Measurements from ENCODE around the gene PREX1. TPM values are rescaled to one million over a fixed set of nuclear protein-coding genes. Genes with fewer than 3 reads are reported as not detected.

Gene PREX1
- polyA plus RNA-seq, 1 of the 3 experiments (the other 2 are of a cell fraction) = 5.3 TPM

- no peaks in the 10 kb centered on the region for H3K36me3 ChIP-seq (replicated peaks in 1 of 2; ENCODE audit: control insufficient read depth in 1 of 2, insufficient read depth in 2 of 2, low read length in 1 of 2)
- H3K4me3 ChIP-seq (ENCODE audit: low read depth in 2 of 2, low read length in 1 of 2) = no peak overlapping the region
- H3K4me1 ChIP-seq (ENCODE audit: control insufficient read depth in 1 of 2, insufficient read depth in 2 of 2, low read depth in 1 of 2, low read length in 1 of 2) = no peaks in the 10 kb centered on the region; a peak in 1 of 4 replicates
- ChIA-PET POLR2A (no interaction called here), CTCF (no interaction called here)
- H3K4me2 ChIP-seq = no peak overlapping the region
- H2AFZ ChIP-seq (ENCODE audit: low read depth) = no peak overlapping the region
- H4K20me1 ChIP-seq (ENCODE audit: insufficient read depth) = no peaks in the 10 kb centered on the region
- no peaks in the 10 kb centered on the region for H3K9me2 ChIP-seq
- no peaks in the 10 kb centered on the region for H3K79me2 ChIP-seq (ENCODE audit: insufficient read depth)
- no peaks in the 10 kb centered on the region for H3F3A ChIP-seq (replicated peaks; ENCODE audit: insufficient read depth)
- H3K27me3 ChIP-seq (ENCODE audit: insufficient read depth) = no peaks in the 10 kb centered on the region
- H3K27ac ChIP-seq (ENCODE audit: low read depth in 2 of 2, low read length in 1 of 2) = no peak overlapping the region
- DNase-seq = no peak
- no peak overlapping the region for H3K9ac ChIP-seq
- H3K9me3 ChIP-seq = no peaks in the 10 kb centered on the region
- WGBS (ENCODE audit: low lambda C conversion rate) = 71% methylated on average over 7 of the region's 8 CpGs
- TF ChIP-seq EP300 (IDR thresholded peaks at IDR 0.05; ENCODE audit: borderline replicate concordance in 1 of 2, low read depth in 1 of 2, low read length in 1 of 2) = no peak
- TF ChIP-seq FOSL2 (IDR thresholded peaks at IDR 0.05; ENCODE audit: borderline replicate concordance, low read depth) = no peak
- no peak for TF ChIP-seq RXRA (IDR thresholded peaks at IDR 0.05; ENCODE audit: borderline replicate concordance, low read depth)
- TF ChIP-seq MXI1 (IDR thresholded peaks at IDR 0.05; ENCODE audit: low read depth, low read length) = no peak
- no peak for TF ChIP-seq RCOR1 (IDR thresholded peaks at IDR 0.05; ENCODE audit: low read length)
- no peak for TF ChIP-seq NRF1 (IDR thresholded peaks at IDR 0.05; ENCODE audit: low read depth, low read length)
- no peak for TF ChIP-seq TAF1 (IDR thresholded peaks at IDR 0.05; ENCODE audit: borderline replicate concordance, low read depth, low read length)
- TF ChIP-seq RAD21 (IDR thresholded peaks at IDR 0.05; ENCODE audit: low read length) = no peak
- TF ChIP-seq MAX (IDR thresholded peaks at IDR 0.05; ENCODE audit: low read depth) = no peak
- no peak for TF ChIP-seq ELF1 (IDR thresholded peaks at IDR 0.05)
- no peak for TF ChIP-seq YY1 (IDR thresholded peaks at IDR 0.05; ENCODE audit: low read depth)
- no peak for TF ChIP-seq FOXJ3 (CRISPR knock-in tag; IDR thresholded peaks at IDR 0.05)
Measured at GRCh38 chr20:48718786-48719578, 108.8 kb downstream of the PREX1 start.

- no peaks in the 10 kb centered on the region for H3K36me3 ChIP-seq (replicated peaks in 1 of 2; ENCODE audit: control insufficient read depth in 1 of 2, insufficient read depth in 2 of 2, low read length in 1 of 2)
- no peaks in the 10 kb centered on the region for H3K79me2 ChIP-seq (ENCODE audit: insufficient read depth)
- H4K20me1 ChIP-seq (ENCODE audit: insufficient read depth) = no peaks in the 10 kb centered on the region
- no peak overlapping the region for H2AFZ ChIP-seq (ENCODE audit: low read depth)
- no peak overlapping the region for H3K9ac ChIP-seq
- CTCF ChIA-PET = interaction anchor here (0.7 to 1.6 kb wide), 2 partner anchors 60 to 1159 kb away, joined by 4 to 6 read pairs; no protein-coding TSS in a partner anchor
- H3F3A ChIP-seq (replicated peaks; ENCODE audit: insufficient read depth) = no peaks in the 10 kb centered on the region
- H3K27me3 ChIP-seq (ENCODE audit: insufficient read depth) = no peaks in the 10 kb centered on the region
- POLR2A ChIA-PET = no interaction called here
- no peaks in the 10 kb centered on the region; a peak in 1 of 4 replicates for H3K4me1 ChIP-seq (ENCODE audit: control insufficient read depth in 1 of 2, insufficient read depth in 2 of 2, low read depth in 1 of 2, low read length in 1 of 2)
- 73% methylated on average over 6 of the region's 6 CpGs for WGBS (ENCODE audit: low lambda C conversion rate)
- no peaks in the 10 kb centered on the region for H3K9me3 ChIP-seq
- DNase-seq = no peak
- H3K27ac ChIP-seq (ENCODE audit: low read depth in 2 of 2, low read length in 1 of 2) = no peak overlapping the region
- TF ChIP-seq TAF1 (IDR thresholded peaks at IDR 0.05; ENCODE audit: borderline replicate concordance, low read depth, low read length) (no peak), ZBTB33 (IDR thresholded peaks at IDR 0.05; ENCODE audit: borderline replicate concordance, low read depth) (no peak), FOSL2 (IDR thresholded peaks at IDR 0.05; ENCODE audit: borderline replicate concordance, low read depth) (no peak)
- H3K4me3 ChIP-seq (ENCODE audit: low read depth in 2 of 2, low read length in 1 of 2) = no peak overlapping the region
- H3K4me2 ChIP-seq = no peak overlapping the region
- H3K9me2 ChIP-seq = no peaks in the 10 kb centered on the region
Measured at GRCh38 chr20:48717680-48718223, 110.0 kb downstream of the PREX1 start.
